ENCODE data around the gene PNPO.

- TF ChIP-seq EZH2 (IDR thresholded peaks at IDR 0.05; ENCODE audit: insufficient read depth, poor library complexity, severe bottlenecking) (no peak), EZH2phosphoT487 (IDR thresholded peaks at IDR 0.05; ENCODE audit: insufficient read depth, low read depth) (no peak)
Measured at GRCh38 chr17:47975189-47975822, 33.9 kb downstream of the PNPO start.
